HEK293T (cell line): ENCODE results near the gene MED27.

Experiments
- CTCF ChIA-PET: fragments of 350-600 bp; formaldehyde crosslinking; extraction: SDS; loops from one replicate; lab custom pipeline; 2021; ENCODE audit warnings: antibody characterized with exemption, inconsistent platforms; lab: Yijun Ruan, JAX
- POLR2A ChIA-PET: fragments of 350-600 bp; formaldehyde crosslinking; extraction: SDS; loops from one replicate; lab custom pipeline; 2020; ENCODE audit warnings: antibody characterized with exemption, inconsistent platforms; lab: Yijun Ruan, JAX
- DNase-seq: peaks from one replicate; pipeline ENCODE4 v3.0.0; 2012; ENCODE audit warnings: mixed read lengths; ENCODE audit errors: extremely low spot score
- ARNT ChIP-seq: fragments of 450-650 bp; IDR thresholded peaks from 2 replicates; pipeline ENCODE4 v1.6.1; 2017; ENCODE audit warnings: mild to moderate bottlenecking
- BHLHE40 ChIP-seq: fragments of 450-650 bp; IDR thresholded peaks from 2 replicates; pipeline ENCODE4 v1.6.1; 2016; ENCODE audit warnings: mild to moderate bottlenecking, moderate library complexity, borderline replicate concordance
- CTBP1 ChIP-seq: fragments of 450-650 bp; IDR thresholded peaks from 2 replicates; pipeline ENCODE4 v1.6.1; 2016; ENCODE audit warnings: borderline replicate concordance
- ELF4 ChIP-seq: fragments of 450-650 bp; IDR thresholded peaks from 2 replicates; pipeline ENCODE4 v1.6.1; 2017; ENCODE audit warnings: antibody characterized with exemption
- FOXA1 ChIP-seq: fragments of 450-650 bp; IDR thresholded peaks from 2 replicates; pipeline ENCODE4 v1.6.1; 2016; ENCODE audit warnings: mild to moderate bottlenecking
- FOXK2 ChIP-seq: fragments of 450-650 bp; IDR thresholded peaks from 2 replicates; pipeline ENCODE4 v1.6.1; 2016; ENCODE audit warnings: mild to moderate bottlenecking
- FOXM1 ChIP-seq: fragments of 450-650 bp; IDR thresholded peaks from 2 replicates; pipeline ENCODE4 v1.6.1; 2017; ENCODE audit warnings: mild to moderate bottlenecking, borderline replicate concordance
- HDGF ChIP-seq: fragments of 450-650 bp; IDR thresholded peaks from 2 replicates; pipeline ENCODE4 v1.6.1; 2017; ENCODE audit warnings: antibody characterized with exemption, borderline replicate concordance
- L3MBTL2 ChIP-seq: fragments of 450-650 bp; conservative IDR thresholded peaks from 2 replicates; pipeline ENCODE4 v1.6.1; 2016; ENCODE audit warnings: mild to moderate bottlenecking
- LEF1 ChIP-seq: fragments of 450-650 bp; IDR thresholded peaks from 2 replicates; pipeline ENCODE4 v1.6.1; 2017; ENCODE audit warnings: mild to moderate bottlenecking, borderline replicate concordance
- NFRKB ChIP-seq: fragments of 450-650 bp; IDR thresholded peaks from 2 replicates; pipeline ENCODE4 v1.6.1; 2016; ENCODE audit warnings: mild to moderate bottlenecking, moderate library complexity
- PKNOX1 ChIP-seq: fragments of 450-650 bp; IDR thresholded peaks from 2 replicates; pipeline ENCODE4 v1.6.1; 2016
- SP1 ChIP-seq: fragments of 450-650 bp; IDR thresholded peaks from 2 replicates; pipeline ENCODE4 v1.6.1; 2017
- SUZ12 ChIP-seq: fragments of 450-650 bp; IDR thresholded peaks from 2 replicates; pipeline ENCODE4 v1.6.1; 2016; ENCODE audit warnings: mild to moderate bottlenecking
- TARDBP ChIP-seq: fragments of 450-650 bp; IDR thresholded peaks from 2 replicates; pipeline ENCODE4 v1.6.1; 2016
- ZNF384 ChIP-seq: fragments of 450-650 bp; IDR thresholded peaks from 2 replicates; pipeline ENCODE4 v1.6.1; 2016

MED27 gene

GRCh38 chr9:131854334-131854733, 225.3 kb downstream of the MED27 start:
- TF ChIP-seq HDGF, result no peak
- no peak for TF ChIP-seq ZNF384
- no peak for TF ChIP-seq SUZ12
- TF ChIP-seq FOXA1, result no peak
- no peak for TF ChIP-seq FOXK2
- TF ChIP-seq ARNT, result no peak
- no peak for TF ChIP-seq LEF1
- no peak for TF ChIP-seq TARDBP
- no peak for TF ChIP-seq BHLHE40
- no peak for TF ChIP-seq PKNOX1
- no peak for TF ChIP-seq CTBP1
- TF ChIP-seq FOXM1, result no peak
- no peak for TF ChIP-seq ELF4
- TF ChIP-seq SP1, result no peak
- no peak for TF ChIP-seq NFRKB
- no peak for TF ChIP-seq L3MBTL2
- ChIA-PET CTCF (no interaction called here), POLR2A (no interaction called here)
- DNase-seq, result no peak

GRCh38 chr9:131853434-131853833, 226.2 kb downstream of the MED27 start:
- ChIA-PET POLR2A (no interaction called here), CTCF (no interaction called here)
- no peak for DNase-seq
- TF ChIP-seq NFRKB (no peak), L3MBTL2 (no peak), HDGF (no peak), FOXK2 (no peak), FOXA1 (no peak), FOXM1 (no peak), TARDBP (no peak), SUZ12 (no peak)

- no peak for DNase-seq
- ChIA-PET POLR2A (no interaction called here), CTCF (no interaction called here)
- TF ChIP-seq PKNOX1, result peak; percentile 34; the same call in 1 of the 2 replicates
- TF ChIP-seq HDGF, result no peak
These were observed 228.3 kb downstream of the MED27 start for GRCh38 chr9:131851414-131851813.

- DNase-seq, result no peak
These were observed 230.3 kb downstream of the MED27 start for GRCh38 chr9:131849391-131849790.

GRCh38 chr9:131848570-131849160, 231.0 kb downstream of the MED27 start:
- CTCF ChIA-PET, result no interaction called here

More at GRCh38 chr9:131849391-131849790, 230.3 kb downstream of the MED27 start:
- ChIA-PET CTCF (no interaction called here), POLR2A (no interaction called here)
- TF ChIP-seq TARDBP (no peak), BHLHE40 (no peak), FOXM1 (no peak), SUZ12 (no peak), CTBP1 (no peak), FOXK2 (no peak), ARNT (no peak), ELF4 (no peak), PKNOX1 (no peak), SP1 (no peak), HDGF (no peak), ZNF384 (no peak), NFRKB (no peak), L3MBTL2 (no peak)

More at GRCh38 chr9:131848570-131849160, 231.0 kb downstream of the MED27 start:
- TF ChIP-seq SUZ12 (no peak), CTBP1 (no peak), HDGF (no peak), BHLHE40 (no peak), FOXA1 (no peak), NFRKB (no peak), PKNOX1 (no peak), SP1 (no peak), FOXM1 (no peak), ZNF384 (no peak), TARDBP (no peak), ARNT (no peak), L3MBTL2 (no peak)
- DNase-seq, result no peak
- POLR2A ChIA-PET, result no interaction called here
